ENCODE data around the gene HMGN4. TPM values are rescaled to one million over a fixed set of nuclear protein-coding genes. Genes with fewer than 3 reads are reported as not detected.

HMGN4 gene
- total RNA-seq, 1 donor from 2014 or later: 48.4 TPM

GRCh38 chr6:26577720-26578072, 39.5 kb downstream of the HMGN4 start:
- no peak for DNase-seq (ENCODE audit: low spot score)

- DNase-seq (ENCODE audit: low spot score): no peak
Measured at GRCh38 chr6:26578279-26578678, 40.1 kb downstream of the HMGN4 start.

GRCh38 chr6:26578741-26579140, 40.6 kb downstream of the HMGN4 start:
- no peak for DNase-seq (ENCODE audit: low spot score)

GRCh38 chr6:26581164-26581915, 43.2 kb downstream of the HMGN4 start:
- no peak for DNase-seq (ENCODE audit: low spot score)

- no peak for DNase-seq (ENCODE audit: low spot score)
Measured at GRCh38 chr6:26588965-26589364, 50.8 kb downstream of the HMGN4 start.

- DNase-seq (ENCODE audit: low spot score): no peak
Measured at GRCh38 chr6:26592649-26593048, 54.5 kb downstream of the HMGN4 start.

GRCh38 chr6:26593278-26594130, 55.3 kb downstream of the HMGN4 start:
- no peak for DNase-seq (ENCODE audit: low spot score)

- no peak for DNase-seq (ENCODE audit: low spot score)
Measured at GRCh38 chr6:26594131-26594498, 55.9 kb downstream of the HMGN4 start.

GRCh38 chr6:26594730-26595632, 56.8 kb downstream of the HMGN4 start:
- DNase-seq (ENCODE audit: low spot score): no peak

- peak; percentile 90 for DNase-seq (ENCODE audit: low spot score)
Measured at GRCh38 chr6:26595669-26596269, 57.6 kb downstream of the HMGN4 start.

Other genes starting within 250 kb of the HMGN4 start
- gene BTN3A2, start 173.2 kb upstream of the HMGN4 start, total RNA-seq (ENCODE audit: insufficient read depth, low replicate concordance): 14.7 TPM
- 11.3 TPM for gene BTN2A2, start 155.3 kb upstream of the HMGN4 start, total RNA-seq (ENCODE audit: insufficient read depth, low replicate concordance)
- 35.6 TPM for gene BTN3A1, start 136.1 kb upstream of the HMGN4 start, total RNA-seq (ENCODE audit: insufficient read depth, low replicate concordance)
- 7.2 TPM for gene BTN3A3, start 97.9 kb upstream of the HMGN4 start, total RNA-seq (ENCODE audit: insufficient read depth, low replicate concordance)
- gene BTN2A1, start 80.4 kb upstream of the HMGN4 start, total RNA-seq (ENCODE audit: insufficient read depth, low replicate concordance): 14.7 TPM
- gene BTN1A1, start 38.1 kb upstream of the HMGN4 start, total RNA-seq (ENCODE audit: insufficient read depth, low replicate concordance): 0.72 TPM
- gene ABT1, start 58.6 kb downstream of the HMGN4 start, total RNA-seq (ENCODE audit: insufficient read depth, low replicate concordance): 5.1 TPM
- 22.9 TPM for gene ZNF322, start 121.4 kb downstream of the HMGN4 start, total RNA-seq (ENCODE audit: insufficient read depth, low replicate concordance)